ENCODE measurements around the gene LRRC4.

The LRRC4 gene

GRCh38 chr7:128045158-128045557 is 13.9 kb upstream of the LRRC4 start:
- Histone ChIP-seq H3K9ac (ENCODE audit: low read length) (no peak overlapping the region), H3K4me1 (ENCODE audit: control insufficient read depth, insufficient read depth, low read depth, low read length) (no peaks in the 10 kb centered on the region), H3K4me2 (ENCODE audit: low read length, poor library complexity, severe bottlenecking) (no peak overlapping the region), H2BK120ac (ENCODE audit: low read depth, low read length) (no peak overlapping the region), H4K91ac (ENCODE audit: low read length) (no peak overlapping the region), H2AK5ac (ENCODE audit: low read length, severe bottlenecking) (no peak overlapping the region), H3K36me3 (ENCODE audit: control insufficient read depth in 1 of 2, insufficient read depth in 2 of 2, low read depth in 1 of 2, low read length in 2 of 2) (peaks cover 6 to 7% of the 10 kb centered on the region in 2 experiments), H2BK12ac (ENCODE audit: low read length in 2 of 2) (no peak overlapping the region), H3K9me3 (ENCODE audit: control insufficient read depth, low read length) (no peaks in the 10 kb centered on the region), H4K8ac (ENCODE audit: low read length) (no peak overlapping the region), H3K27ac (ENCODE audit: low read length, poor library complexity, severe bottlenecking) (no peak overlapping the region), H3K4ac (ENCODE audit: low read depth in 1 of 2, low read length in 2 of 2) (no peak overlapping the region), H3K27me3 (ENCODE audit: control insufficient read depth in 1 of 2, insufficient read depth in 1 of 2, low read length in 2 of 2) (no peaks in the 10 kb centered on the region), H2BK5ac (ENCODE audit: low read depth, low read length, poor library complexity, severe bottlenecking) (no peak overlapping the region), H3K79me1 (replicated peaks; ENCODE audit: low read length, poor library complexity, severe bottlenecking) (peaks cover 33% of the 10 kb centered on the region), H3K23ac (ENCODE audit: low read length in 2 of 2) (no peak overlapping the region), H2AFZ (ENCODE audit: low read depth, low read length) (no peak overlapping the region), H3K14ac (ENCODE audit: low read length in 2 of 2) (no peak overlapping the region), H3K4me3 (ENCODE audit: insufficient read depth in 1 of 2, low read depth in 1 of 2, low read length in 2 of 2) (no peak overlapping the region), H3K18ac (ENCODE audit: low read depth in 1 of 2, low read length in 2 of 2) (no peak overlapping the region), H2BK15ac (ENCODE audit: low read depth, poor library complexity, severe bottlenecking) (no peak overlapping the region)
- WGBS: 97% methylated on average over 1 of the region's 1 CpG
- no peak for DNase-seq

GRCh38 chr7:128044064-128044463 is 12.8 kb upstream of the LRRC4 start:
- Histone ChIP-seq H3K36me3 (ENCODE audit: control insufficient read depth in 1 of 2, insufficient read depth in 2 of 2, low read depth in 1 of 2, low read length in 2 of 2) (peaks cover 6 to 7% of the 10 kb centered on the region in 2 experiments), H3K14ac (ENCODE audit: low read length in 2 of 2) (no peak overlapping the region), H3K23ac (ENCODE audit: low read length in 2 of 2) (no peak overlapping the region), H2BK5ac (ENCODE audit: low read depth, low read length, poor library complexity, severe bottlenecking) (no peak overlapping the region), H3K79me1 (replicated peaks; ENCODE audit: low read length, poor library complexity, severe bottlenecking) (peaks cover 33% of the 10 kb centered on the region), H3K27ac (ENCODE audit: low read length, poor library complexity, severe bottlenecking) (no peak overlapping the region), H2BK120ac (ENCODE audit: low read depth, low read length) (no peak overlapping the region), H3K4ac (ENCODE audit: low read depth in 1 of 2, low read length in 2 of 2) (no peak overlapping the region), H2AK5ac (ENCODE audit: low read length, severe bottlenecking) (no peak overlapping the region), H2AFZ (ENCODE audit: low read depth, low read length) (no peak overlapping the region), H4K8ac (ENCODE audit: low read length) (no peak overlapping the region), H4K91ac (ENCODE audit: low read length) (no peak overlapping the region), H3K9ac (ENCODE audit: low read length) (no peak overlapping the region), H2BK12ac (ENCODE audit: low read length in 2 of 2) (no peak overlapping the region), H3K18ac (ENCODE audit: low read depth in 1 of 2, low read length in 2 of 2) (no peak overlapping the region), H3K4me2 (ENCODE audit: low read length, poor library complexity, severe bottlenecking) (no peak overlapping the region), H3K9me3 (ENCODE audit: control insufficient read depth, low read length) (no peaks in the 10 kb centered on the region), H3K27me3 (ENCODE audit: control insufficient read depth in 1 of 2, insufficient read depth in 1 of 2, low read length in 2 of 2) (no peaks in the 10 kb centered on the region), H3K4me3 (ENCODE audit: insufficient read depth in 1 of 2, low read depth in 1 of 2, low read length in 2 of 2) (no peak overlapping the region), H2BK15ac (ENCODE audit: low read depth, poor library complexity, severe bottlenecking) (no peak overlapping the region), H3K4me1 (ENCODE audit: control insufficient read depth, insufficient read depth, low read depth, low read length) (no peaks in the 10 kb centered on the region)
- WGBS: 71% methylated on average over 5 of the region's 5 CpGs
- no peak for DNase-seq

- no peaks in the 10 kb centered on the region for H3K9me3 ChIP-seq (ENCODE audit: control insufficient read depth, low read length)
- H3K36me3 ChIP-seq (ENCODE audit: control insufficient read depth in 1 of 2, insufficient read depth in 2 of 2, low read depth in 1 of 2, low read length in 2 of 2): peaks cover 4 to 6% of the 10 kb centered on the region in 2 experiments
- H2AK5ac ChIP-seq (ENCODE audit: low read length, severe bottlenecking): no peak overlapping the region
- no peak overlapping the region for H2AFZ ChIP-seq (ENCODE audit: low read depth, low read length)
- H3K14ac ChIP-seq (ENCODE audit: low read length in 2 of 2): no peak overlapping the region
- H3K23ac ChIP-seq (ENCODE audit: low read length in 2 of 2): no peak overlapping the region
- 90% methylated on average over 2 of the region's 2 CpGs for WGBS
- H2BK5ac ChIP-seq (ENCODE audit: low read depth, low read length, poor library complexity, severe bottlenecking): no peak overlapping the region
- H2BK12ac ChIP-seq (ENCODE audit: low read length in 2 of 2): no peak overlapping the region
- H3K27ac ChIP-seq (ENCODE audit: low read length, poor library complexity, severe bottlenecking): no peak overlapping the region
- no peak overlapping the region for H4K91ac ChIP-seq (ENCODE audit: low read length)
- peaks cover 36% of the 10 kb centered on the region for H3K79me1 ChIP-seq (replicated peaks; ENCODE audit: low read length, poor library complexity, severe bottlenecking)
- H3K4ac ChIP-seq (ENCODE audit: low read depth in 1 of 2, low read length in 2 of 2): no peak overlapping the region
- H2BK15ac ChIP-seq (ENCODE audit: low read depth, poor library complexity, severe bottlenecking): no peak overlapping the region
- no peak overlapping the region for H2BK120ac ChIP-seq (ENCODE audit: low read depth, low read length)
- no peak overlapping the region for H3K4me2 ChIP-seq (ENCODE audit: low read length, poor library complexity, severe bottlenecking)
- no peaks in the 10 kb centered on the region for H3K4me1 ChIP-seq (ENCODE audit: control insufficient read depth, insufficient read depth, low read depth, low read length)
- H4K8ac ChIP-seq (ENCODE audit: low read length): no peak overlapping the region
- H3K4me3 ChIP-seq (ENCODE audit: insufficient read depth in 1 of 2, low read depth in 1 of 2, low read length in 2 of 2): no peak overlapping the region
- no peak overlapping the region for H3K9ac ChIP-seq (ENCODE audit: low read length)
- no peak overlapping the region for H3K18ac ChIP-seq (ENCODE audit: low read depth in 1 of 2, low read length in 2 of 2)
- H3K27me3 ChIP-seq (ENCODE audit: control insufficient read depth in 1 of 2, insufficient read depth in 1 of 2, low read length in 2 of 2): no peaks in the 10 kb centered on the region
- DNase-seq: no peak
Observed at GRCh38 chr7:128042012-128042411, 10.8 kb upstream of the LRRC4 start.

GRCh38 chr7:128041203-128041602 is 10.0 kb upstream of the LRRC4 start:
- H3K36me3 ChIP-seq (ENCODE audit: control insufficient read depth in 1 of 2, insufficient read depth in 2 of 2, low read depth in 1 of 2, low read length in 2 of 2): peaks cover 4 to 6% of the 10 kb centered on the region in 2 experiments
- H3K4me3 ChIP-seq (ENCODE audit: insufficient read depth in 1 of 2, low read depth in 1 of 2, low read length in 2 of 2): no peak overlapping the region
- H3K9ac ChIP-seq (ENCODE audit: low read length): no peak overlapping the region
- no peak overlapping the region for H2BK120ac ChIP-seq (ENCODE audit: low read depth, low read length)
- no peak overlapping the region for H2AK5ac ChIP-seq (ENCODE audit: low read length, severe bottlenecking)
- no peak overlapping the region for H2BK12ac ChIP-seq (ENCODE audit: low read length in 2 of 2)
- peak; percentile 54 for DNase-seq
- no peak overlapping the region for H3K18ac ChIP-seq (ENCODE audit: low read depth in 1 of 2, low read length in 2 of 2)
- no peak overlapping the region for H3K4me2 ChIP-seq (ENCODE audit: low read length, poor library complexity, severe bottlenecking)
- H3K4ac ChIP-seq (ENCODE audit: low read depth in 1 of 2, low read length in 2 of 2): no peak overlapping the region
- no peaks in the 10 kb centered on the region for H3K9me3 ChIP-seq (ENCODE audit: control insufficient read depth, low read length)
- no peak overlapping the region for H3K14ac ChIP-seq (ENCODE audit: low read length in 2 of 2)
- H3K4me1 ChIP-seq (ENCODE audit: control insufficient read depth, insufficient read depth, low read depth, low read length): no peaks in the 10 kb centered on the region
- H4K8ac ChIP-seq (ENCODE audit: low read length): no peak overlapping the region
- H3K27me3 ChIP-seq (ENCODE audit: control insufficient read depth in 1 of 2, insufficient read depth in 1 of 2, low read length in 2 of 2): no peaks in the 10 kb centered on the region
- H3K79me1 ChIP-seq (replicated peaks; ENCODE audit: low read length, poor library complexity, severe bottlenecking): peaks cover 40% of the 10 kb centered on the region
- WGBS: 74% methylated on average over 5 of the region's 7 CpGs
- H3K23ac ChIP-seq (ENCODE audit: low read length in 2 of 2): no peak overlapping the region
- H2AFZ ChIP-seq (ENCODE audit: low read depth, low read length): no peak overlapping the region
- H2BK5ac ChIP-seq (ENCODE audit: low read depth, low read length, poor library complexity, severe bottlenecking): no peak overlapping the region
- no peak overlapping the region for H4K91ac ChIP-seq (ENCODE audit: low read length)
- H2BK15ac ChIP-seq (ENCODE audit: low read depth, poor library complexity, severe bottlenecking): no peak overlapping the region
- H3K27ac ChIP-seq (ENCODE audit: low read length, poor library complexity, severe bottlenecking): no peak overlapping the region

Data from mesenchymal stem cell (in vitro differentiated cells and primary cell).